A549 (cell line): ENCODE measurements around the gene SLC35C1. TPM values are rescaled to one million over a fixed set of nuclear protein-coding genes. Genes with fewer than 3 reads are reported as not detected.

Experiments used
- ATAC-seq, 2 experiments: fragments of 200-7000 bp in 1 of 2; fragments of >200 bp in 1 of 2; cut with Nextera tagmentation in 1 of 2; cut with Tn5 transposase in 1 of 2; 3 replicates each; pipeline versions ENCODE4 v1.8.0 to v1.9.1; 2018 to 2020; ENCODE audit warnings: mild to moderate bottlenecking in 1 of 2, moderate library complexity in 1 of 2
- CTCF ChIA-PET: fragments of 300-600 bp; sonication (Branson Sonifier 250); formaldehyde crosslinking; extraction: SDS; loops from one replicate; lab custom pipeline; 2021; ENCODE audit warnings: antibody characterized with exemption, inconsistent platforms; lab: Yijun Ruan, JAX
- POLR2A ChIA-PET: fragments of 350-600 bp; formaldehyde crosslinking; extraction: SDS; loops from one replicate; lab custom pipeline; 2021; ENCODE audit warnings: antibody characterized with exemption, inconsistent platforms; lab: Yijun Ruan, JAX
- DNase-seq, 2 experiments: peaks; one replicate each; pipeline versions ENCODE4 v3.0.0 to v3.0.0-alpha.2; 2011 to 2016; ENCODE audit warnings: low read depth in 1 of 2, low spot score in 1 of 2
- FAIRE-seq: peaks from 2 replicates; lab custom pipeline; 2011; peaks lifted over from hg19 to GRCh38; lab: Jason Lieb, UNC
- H3K27ac ChIP-seq, 2 experiments: fragments of >200 bp; sonication (Bioruptor Twin); formaldehyde crosslinking; 3 replicates each; pipeline ENCODE4 v1.5.1; 2016 to 2017
- H3K4me1 ChIP-seq: fragments of >200 bp; sonication (Bioruptor Twin); formaldehyde crosslinking; 3 replicates; pipeline ENCODE4 v1.6.1; 2016
- H3K4me2 ChIP-seq: fragments of >200 bp; sonication (Bioruptor Twin); formaldehyde crosslinking; 3 replicates; pipeline ENCODE4 v1.6.1; 2016
- H3K4me3 ChIP-seq: fragments of >200 bp; sonication (Bioruptor Twin); formaldehyde crosslinking; 3 replicates; pipeline ENCODE4 v1.5.1; 2016
- H3K9me3 ChIP-seq: fragments of >200 bp; sonication (Bioruptor Twin); formaldehyde crosslinking; 3 replicates; pipeline ENCODE4 v1.6.1; 2016
- ATOH8 ChIP-seq: fragments of 250-450 bp; sonication (Bioruptor Pico); IDR thresholded peaks from 2 replicates; pipeline ENCODE4 v1.5.0; 2020; ENCODE audit warnings: low read depth, mild to moderate bottlenecking, moderate library complexity
- BHLHE40 ChIP-seq: IDR thresholded peaks from 2 replicates; pipeline ENCODE4 v1.6.1; 2012; ENCODE audit warnings: low read depth, low read length, inconsistent platforms
- CBX2 ChIP-seq: fragments of 200-600 bp; sonication (generic); IDR thresholded peaks from 2 replicates; pipeline ENCODE4 v1.6.1; 2016; ENCODE audit warnings: low read depth, mild to moderate bottlenecking, borderline replicate concordance
- CBX8 ChIP-seq: fragments of 200-600 bp; sonication (generic); IDR thresholded peaks from 2 replicates; pipeline ENCODE4 v1.6.1; 2016
- CHD4 ChIP-seq: fragments of 200-600 bp; sonication (generic); IDR thresholded peaks from 2 replicates; pipeline ENCODE4 v1.6.1; 2016; ENCODE audit warnings: antibody characterized with exemption, mild to moderate bottlenecking, borderline replicate concordance
- ELK1 ChIP-seq: fragments of 150-350 bp; IDR thresholded peaks from 2 replicates; pipeline ENCODE4 v1.6.1; 2014; ENCODE audit warnings: low read depth, mild to moderate bottlenecking, low read length
- FOSB ChIP-seq: fragments of 250-450 bp; sonication (Bioruptor Pico); IDR thresholded peaks from 2 replicates; pipeline ENCODE4 v1.5.0; 2020; ENCODE audit warnings: mild to moderate bottlenecking, moderate library complexity
- FOXS1 ChIP-seq: fragments of 250-450 bp; sonication (Bioruptor Pico); IDR thresholded peaks from 2 replicates; pipeline ENCODE4 v1.5.0; 2020; ENCODE audit warnings: mild to moderate bottlenecking, moderate library complexity
- GATA3 ChIP-seq: IDR thresholded peaks from 2 replicates; pipeline ENCODE4 v1.6.1; 2012; ENCODE audit warnings: borderline replicate concordance
- HDAC2 ChIP-seq: fragments of 200-600 bp; sonication (generic); IDR thresholded peaks from 2 replicates; pipeline ENCODE4 v1.6.1; 2016
- HOXB13 ChIP-seq: fragments of 250-450 bp; sonication (Bioruptor Pico); IDR thresholded peaks from 2 replicates; pipeline ENCODE4 v1.5.0; 2020; ENCODE audit warnings: low read depth, mild to moderate bottlenecking, moderate library complexity
- HOXB5 ChIP-seq: fragments of 250-450 bp; sonication (Bioruptor Pico); IDR thresholded peaks from 2 replicates; pipeline ENCODE4 v1.5.0; 2020; ENCODE audit warnings: mild to moderate bottlenecking, moderate library complexity
- JUNB ChIP-seq: fragments of >200 bp; sonication (Bioruptor Twin); formaldehyde crosslinking; IDR thresholded peaks from 2 replicates; pipeline ENCODE4 v1.6.1; 2016
- KDM1A ChIP-seq: fragments of 200-600 bp; sonication (generic); IDR thresholded peaks from 2 replicates; pipeline ENCODE4 v1.6.1; 2016; ENCODE audit warnings: low read depth, mild to moderate bottlenecking
- MAFK ChIP-seq: fragments of 450-650 bp; IDR thresholded peaks from 2 replicates; pipeline ENCODE4 v1.6.1; 2014; ENCODE audit not compliant: partially characterized antibody
- MAZ ChIP-seq: fragments of 150-350 bp; IDR thresholded peaks from 2 replicates; pipeline ENCODE4 v1.6.1; 2014; ENCODE audit warnings: antibody characterized with exemption, low read depth, low read length, borderline replicate concordance
- NFE2L2 ChIP-seq: fragments of 150-350 bp; conservative IDR thresholded peaks from 2 replicates; pipeline ENCODE4 v1.6.1; 2014; ENCODE audit warnings: low read length
- NR3C1 ChIP-seq: fragments of >200 bp; sonication (Bioruptor Twin); formaldehyde crosslinking; IDR thresholded peaks from 3 replicates; pipeline ENCODE4 v1.6.1; 2017
- POLR2AphosphoS2 ChIP-seq: conservative IDR thresholded peaks from 2 replicates; pipeline ENCODE4 v1.6.1; 2012; ENCODE audit warnings: low read length, improper control_type of control experiment, inconsistent platforms
- RAD21 ChIP-seq, 2 experiments: fragments of >200 bp in 1 of 2; sonication (Bioruptor Twin) in 1 of 2; formaldehyde crosslinking in 1 of 2; IDR thresholded peaks in 1 of 2; conservative IDR thresholded peaks in 1 of 2; 2 replicates in 1 of 2; 3 replicates in 1 of 2; pipeline ENCODE4 v1.6.1; 2012 to 2018; ENCODE audit warnings: inconsistent platforms in 1 of 2
- RARB ChIP-seq: fragments of 250-450 bp; sonication (Bioruptor Pico); IDR thresholded peaks from 2 replicates; pipeline ENCODE4 v1.8.0; 2021; ENCODE audit warnings: mild to moderate bottlenecking, moderate library complexity
- RCOR1 ChIP-seq: fragments of 150-350 bp; IDR thresholded peaks from 2 replicates; pipeline ENCODE4 v1.6.1; 2014; ENCODE audit warnings: antibody characterized with exemption, low read length, low read depth
- RFX5 ChIP-seq: fragments of 450-650 bp; IDR thresholded peaks from 2 replicates; pipeline ENCODE4 v1.7.1; 2014; ENCODE audit warnings: antibody characterized with exemption, mild to moderate bottlenecking, moderate library complexity
- SMC3 ChIP-seq: fragments of >200 bp; sonication (Bioruptor Twin); formaldehyde crosslinking; IDR thresholded peaks from 3 replicates; pipeline ENCODE4 v1.6.1; 2018; ENCODE audit warnings: inconsistent platforms
- TP53 ChIP-seq: fragments of 250-450 bp; sonication (Bioruptor Pico); IDR thresholded peaks from 2 replicates; pipeline ENCODE4 v1.5.0; 2021; ENCODE audit warnings: mild to moderate bottlenecking, moderate library complexity
- ZC3H11A ChIP-seq: fragments of 450-650 bp; IDR thresholded peaks from 2 replicates; pipeline ENCODE4 v1.6.1; 2014; ENCODE audit warnings: antibody characterized with exemption, mild to moderate bottlenecking
- ZNF302 ChIP-seq: fragments of 250-450 bp; sonication (Bioruptor Pico); IDR thresholded peaks from 2 replicates; pipeline ENCODE4 v1.9.0; 2021; ENCODE audit warnings: inconsistent platforms, mild to moderate bottlenecking, moderate library complexity
- ZSCAN20 ChIP-seq: fragments of 250-450 bp; sonication (Bioruptor Pico); IDR thresholded peaks from 2 replicates; pipeline ENCODE4 v1.8.0; 2022; ENCODE audit warnings: mild to moderate bottlenecking, moderate library complexity
- WGBS: methylation state at CpG from one replicate; pipeline ENCODE4 v1.1.6; 2017; ENCODE audit errors: missing lambda C conversion rate; 5-methylcytosine and 5-hydroxymethylcytosine counted together
- polyA plus RNA-seq, 4 experiments: library from polyadenylated mRNA; depleted of rRNA in 3 of 4; stranded (reverse); fragments of >200 nt; fragmentation: RNase III in 1 of 4; extraction: RNeasy Plus Mini Kit Qiagen cat#74134 plus additional on column Dnase treatment in 1 of 4; gene quantifications; 2 replicates in 3 of 4; 3 replicates in 1 of 4; pipeline ENCODE4 v1.2.3, GENCODE V29; 2011 to 2017
- TF ChIP-seq, protein P1 (sequence below): IDR thresholded peaks from 2 replicates; pipeline ENCODE4 v1.6.1; 2012

The SLC35C1 gene
- polyA plus RNA-seq, 2 of the 4 experiments (the other 2 are of a cell fraction): 3.3 to 14.0 TPM

- no peak overlapping the region for H3K27ac ChIP-seq
- H3K9me3 ChIP-seq: no peaks in the 10 kb centered on the region
- 83% methylated on average over 7 of the region's 7 CpGs for WGBS
- POLR2A ChIA-PET: interaction anchor here (0.5 kb wide), 1 partner anchor 10 kb away, joined by 4 read pairs; no protein-coding TSS in a partner anchor
- TF ChIP-seq HDAC2 (no peak), KDM1A (no peak), CHD4 (no peak), HOXB5 (no peak), ZNF302 (CRISPR knock-in tag) (no peak), JUNB (no peak), TP53 (no peak), ZC3H11A (no peak), FOSB (CRISPR knock-in tag) (no peak), HOXB13 (CRISPR knock-in tag) (no peak), FOXS1 (CRISPR knock-in tag) (no peak), ZSCAN20 (CRISPR knock-in tag) (no peak), ATOH8 (CRISPR knock-in tag) (no peak), GATA3 (no peak), RFX5 (no peak), BHLHE40 (no peak), RARB (CRISPR knock-in tag) (no peak), ELK1 (no peak), CBX2 (no peak)
- TF ChIP-seq, protein P1, sequence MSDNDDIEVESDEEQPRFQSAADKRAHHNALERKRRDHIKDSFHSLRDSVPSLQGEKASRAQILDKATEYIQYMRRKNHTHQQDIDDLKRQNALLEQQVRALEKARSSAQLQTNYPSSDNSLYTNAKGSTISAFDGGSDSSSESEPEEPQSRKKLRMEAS: no peak
- TF ChIP-seq, all 56 proteins: peak for 0
- ATAC-seq (no peak), FAIRE-seq (no peak), DNase-seq (no peak)
- H3K4me2 ChIP-seq: no peak overlapping the region
- H3K4me3 ChIP-seq: no peak overlapping the region
- no peaks in the 10 kb centered on the region for H3K4me1 ChIP-seq
- CTCF ChIA-PET: interaction anchor here (1.0 to 2.9 kb wide), 4 partner anchors 11 to 41 kb away, joined by 3 to 8 read pairs (median 4); no protein-coding TSS in a partner anchor
These were observed 7.9 kb downstream of the SLC35C1 start for GRCh38 chr11:45812581-45813548.

DNA sequence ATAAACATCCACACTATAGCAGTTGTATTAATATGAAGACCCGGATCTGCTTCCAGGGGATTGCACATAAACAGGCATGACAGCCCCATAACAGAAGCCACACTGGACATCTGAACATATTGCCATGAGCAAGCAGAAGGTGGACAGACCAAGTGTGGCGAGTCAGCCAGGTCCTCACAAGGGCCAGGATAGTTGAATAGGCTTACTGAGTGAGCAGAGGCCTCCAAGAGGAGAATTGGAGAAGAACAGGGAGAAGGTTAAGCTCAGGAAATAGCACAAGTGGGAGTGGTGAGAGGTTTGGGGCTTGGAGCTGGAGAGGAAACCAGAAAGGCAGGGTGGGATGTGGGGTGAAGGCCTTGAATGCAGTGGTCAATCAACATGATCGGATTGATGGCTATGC, 10.8 kb downstream of the SLC35C1 start:
- ChIA-PET POLR2A (no interaction called here), CTCF (interaction anchor here (1.6 to 5.7 kb wide), 2 partner anchors 11 to 27 kb away, joined by 5 to 32 read pairs; partner anchors contain the start of gene SLC35C1)
- ATAC-seq (peak; percentile 83 to 88), FAIRE-seq (no peak)
- H3K27ac ChIP-seq: no peak overlapping the region
- no peaks in the 10 kb centered on the region for H3K9me3 ChIP-seq
- H3K4me3 ChIP-seq: no peak overlapping the region
- no peak overlapping the region for H3K4me2 ChIP-seq
- WGBS: 33% methylated on average over 3 of the region's 3 CpGs
- no peaks in the 10 kb centered on the region for H3K4me1 ChIP-seq
- no peak for TF ChIP-seq RAD21 (conservative IDR thresholded peaks at IDR 0.05 in 1 of 2, IDR thresholded peaks at IDR 0.05 in 1 of 2)
- TF ChIP-seq NR3C1: no peak
- no peak for TF ChIP-seq POLR2AphosphoS2
- no peak for TF ChIP-seq RCOR1
- no peak for TF ChIP-seq MAZ
- no peak for TF ChIP-seq ELK1
- TF ChIP-seq ZC3H11A: no peak
- no peak for TF ChIP-seq RFX5
- no peak for TF ChIP-seq FOXS1 (CRISPR knock-in tag)
- no peak for TF ChIP-seq SMC3
- no peak for TF ChIP-seq MAFK
- TF ChIP-seq NFE2L2: no peak
- TF ChIP-seq CBX8: no peak
- TF ChIP-seq BHLHE40: no peak
- TF ChIP-seq, all 56 proteins: peak for 0
- peak; percentile 58 to 62 for DNase-seq
